Caki2 (cell line): ENCODE data around the gene NRG2. TPM values are rescaled to one million over a fixed set of nuclear protein-coding genes. Genes with fewer than 3 reads are reported as not detected.

Experiments
- DNase-seq: peaks from one replicate; pipeline ENCODE4 v3.0.0-alpha.2; 2015; ENCODE audit warnings: low read depth
- in situ Hi-C: cut with HindIII; loops from 2 replicates; pipeline ENCODE4 v1.10.0; 2016; ENCODE audit warnings: low sequenced_read_pairs, low pct_unique_long_range_greater_than_20kb, mixed read lengths
- total RNA-seq: library from RNA; depleted of rRNA; stranded (reverse); fragments of >200 nt; shearing (Covaris generic); gene quantifications from 2 replicates; pipeline ENCODE4 v1.2.3, GENCODE V29; 2014; ENCODE audit warnings: low replicate concordance

Gene NRG2
- total RNA-seq, 1 experiment from 2014 or later, result 6.8 TPM

GRCh38 chr5:140018517-140018916 lies 24.6 kb downstream of the NRG2 start:
- in situ Hi-C loops, result no loop called here
- DNase-seq, result no peak

- in situ Hi-C loops, result no loop called here
- DNase-seq, result no peak
Measured at GRCh38 chr5:140018096-140018481, 25.0 kb downstream of the NRG2 start.

GRCh38 chr5:140017397-140018095 lies 25.6 kb downstream of the NRG2 start:
- no peak for DNase-seq
- in situ Hi-C loops, result no loop called here

- DNase-seq, result no peak
- in situ Hi-C loops, result no loop called here
Measured at GRCh38 chr5:140015706-140016105, 27.4 kb downstream of the NRG2 start.

- no peak for DNase-seq
- in situ Hi-C loops, result no loop called here
Measured at GRCh38 chr5:140014751-140015150, 28.3 kb downstream of the NRG2 start.

GRCh38 chr5:140013536-140013935 lies 29.6 kb downstream of the NRG2 start:
- no peak for DNase-seq
- in situ Hi-C loops, result no loop called here

- in situ Hi-C loops, result no loop called here
- DNase-seq, result no peak
Measured at GRCh38 chr5:140012443-140012842, 30.7 kb downstream of the NRG2 start.

- in situ Hi-C loops, result no loop called here
- DNase-seq, result peak; percentile 67
Measured at GRCh38 chr5:140011297-140011802, 31.7 kb downstream of the NRG2 start.

GRCh38 chr5:140010798-140011197 lies 32.3 kb downstream of the NRG2 start:
- in situ Hi-C loops, result no loop called here
- no peak for DNase-seq

DNA sequence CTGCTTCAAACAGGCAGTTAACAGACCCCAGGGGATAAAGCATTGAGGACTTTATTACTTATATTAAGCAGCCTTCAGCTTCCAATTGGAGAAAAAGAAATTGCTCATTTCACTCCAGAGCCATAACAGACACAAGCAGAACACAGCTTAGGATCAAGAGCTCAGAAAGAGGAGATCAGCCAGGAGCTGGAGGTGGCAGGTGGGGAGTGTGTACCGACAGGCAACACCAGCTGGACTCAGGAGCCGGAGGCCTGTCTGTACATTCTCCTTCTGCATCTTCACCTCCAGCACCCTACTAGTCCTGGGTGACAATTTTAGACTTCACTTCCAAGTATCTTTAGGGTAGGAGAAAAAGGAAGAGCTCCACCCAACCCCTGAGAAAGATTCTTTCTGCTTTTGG lies 35.8 kb downstream of the NRG2 start:
- in situ Hi-C loops, result no loop called here
- no peak for DNase-seq

DNA sequence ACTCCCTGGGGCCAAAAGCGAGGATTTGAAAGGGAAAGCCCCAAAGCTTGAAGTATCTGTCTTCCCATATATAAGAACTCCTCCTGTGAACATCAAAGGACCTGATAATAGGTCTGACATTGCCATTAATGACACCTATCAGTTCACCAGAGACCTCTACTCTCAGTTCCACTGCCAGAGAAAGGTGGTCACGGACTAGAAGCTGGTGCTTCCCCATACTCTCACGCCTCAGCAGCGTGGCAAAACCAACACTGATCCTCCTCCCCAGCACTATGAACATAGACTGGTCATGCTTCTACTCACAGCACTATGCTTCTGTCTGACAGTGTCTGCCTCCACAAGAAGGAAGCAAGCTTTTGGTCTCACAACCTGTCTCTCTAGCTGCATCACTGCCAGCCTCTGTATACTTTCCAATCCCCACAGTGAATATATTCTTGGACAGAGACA lies 37.9 kb downstream of the NRG2 start:
- no peak for DNase-seq
- in situ Hi-C loops, result no loop called here

- in situ Hi-C loops, result no loop called here
- DNase-seq, result no peak
Measured at GRCh38 chr5:140004174-140004573, 38.9 kb downstream of the NRG2 start.

DNA sequence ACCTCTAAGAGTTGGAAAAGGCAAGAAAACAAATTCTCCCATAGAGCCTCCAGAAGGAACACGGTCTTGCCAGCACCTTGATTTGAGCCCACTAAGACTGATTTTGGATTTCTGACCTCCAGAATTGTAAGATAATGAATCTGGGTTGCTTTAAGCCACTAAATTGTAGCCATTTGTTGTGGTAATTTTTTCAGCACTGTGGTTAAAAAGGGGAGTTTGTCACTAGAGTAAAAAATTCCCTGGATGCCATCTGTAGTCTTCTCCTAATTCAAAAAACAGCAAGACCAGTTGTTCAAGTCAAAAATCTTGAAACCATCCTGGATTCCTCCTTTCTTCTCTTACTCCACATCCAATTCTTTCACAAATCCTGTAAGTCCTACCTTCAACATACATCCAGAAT lies 39.6 kb downstream of the NRG2 start:
- in situ Hi-C loops, result no loop called here
- no peak for DNase-seq

GRCh38 chr5:140000332-140000731 lies 42.8 kb downstream of the NRG2 start:
- in situ Hi-C loops, result no loop called here
- no peak for DNase-seq

GRCh38 chr5:139998837-139999236 lies 44.3 kb downstream of the NRG2 start:
- no peak for DNase-seq
- in situ Hi-C loops, result no loop called here

- in situ Hi-C loops, result no loop called here
- no peak for DNase-seq
Measured at GRCh38 chr5:139997276-139997675, 45.8 kb downstream of the NRG2 start.

DNA sequence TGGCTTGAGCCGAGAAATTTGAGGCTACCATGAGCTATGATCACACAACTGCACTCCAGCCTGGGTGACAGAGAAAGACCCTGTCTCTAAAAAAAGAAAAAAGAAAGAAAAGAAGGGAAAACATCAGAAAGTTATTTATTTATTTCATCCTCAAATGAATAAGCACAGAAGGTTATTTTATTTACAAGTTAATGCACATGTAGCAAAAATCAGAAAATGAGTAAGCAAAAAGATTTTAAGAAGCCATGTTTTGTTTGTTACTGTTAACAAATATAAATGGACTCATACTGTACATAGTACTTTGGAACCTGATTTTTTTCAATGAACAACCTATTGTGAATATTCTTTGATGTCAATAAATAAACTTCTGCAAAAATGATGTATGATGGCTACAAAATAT lies 47.2 kb downstream of the NRG2 start:
- no peak for DNase-seq
- in situ Hi-C loops, result no loop called here

DNA sequence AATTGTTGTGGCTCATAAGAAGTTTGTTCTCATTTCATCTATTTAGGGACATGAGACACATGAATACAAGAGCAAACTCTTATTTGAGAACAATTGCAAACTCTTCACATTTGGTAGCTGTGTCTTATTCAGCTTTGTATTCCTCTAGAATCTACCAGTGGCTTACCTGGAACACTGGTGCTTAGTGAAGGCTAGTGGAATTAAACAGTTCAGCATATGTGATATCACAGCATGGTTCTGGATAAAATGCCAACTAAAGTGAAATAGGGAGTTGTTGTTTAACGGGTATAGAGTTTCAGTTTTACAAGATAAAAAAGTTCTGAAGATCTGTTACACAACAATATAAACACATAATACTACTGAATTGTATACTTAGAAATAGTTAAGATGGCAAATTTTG lies 48.9 kb downstream of the NRG2 start:
- in situ Hi-C loops, result no loop called here
- DNase-seq, result no peak

DNA sequence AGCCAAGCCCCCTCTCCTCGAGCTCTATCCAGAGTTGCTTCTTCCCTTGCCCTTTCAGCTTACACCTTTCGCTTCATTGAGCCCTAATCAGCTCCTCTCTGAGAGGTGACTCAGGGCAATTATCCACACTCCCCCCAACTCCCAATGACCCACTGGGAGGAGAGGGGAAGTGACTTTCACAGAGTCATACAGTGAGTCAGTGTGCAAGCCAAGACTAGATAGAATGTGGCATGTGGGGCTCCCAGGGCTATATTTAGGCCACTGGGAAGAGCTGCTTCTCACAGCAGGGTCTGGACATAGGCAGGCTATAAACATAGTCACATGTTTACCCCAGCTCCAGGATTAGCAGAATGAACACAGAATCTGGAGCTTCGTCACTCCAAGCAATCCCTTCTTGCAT lies 57.4 kb downstream of the NRG2 start:
- in situ Hi-C loops, result no loop called here
- DNase-seq, result peak; percentile 88

- DNase-seq, result no peak
Measured at GRCh38 chr5:139985290-139985689, 57.8 kb downstream of the NRG2 start.

More at GRCh38 chr5:139985290-139985689, 57.8 kb downstream of the NRG2 start:
- in situ Hi-C loops, result no loop called here
